Measurements from ENCODE around the gene LRFN2. TPM values are rescaled to one million over a fixed set of nuclear protein-coding genes. Genes with fewer than 3 reads are reported as not detected.

Gene LRFN2
- polyA plus RNA-seq, 3 donors, result not detected

- no peak overlapping the region for H3K9ac ChIP-seq (ENCODE audit: insufficient read depth, low read length, poor library complexity, severe bottlenecking)
- H3K9me3 ChIP-seq (replicated peaks in 1 of 2; ENCODE audit: control insufficient read depth in 1 of 2, insufficient read depth in 1 of 2, low read length in 2 of 2), result no peaks in the 10 kb centered on the region
- intact Hi-C loops (cut with micrococcal nuclease), result no loop called here
- H3K4me1 ChIP-seq (ENCODE audit: control insufficient read depth in 1 of 2, insufficient read depth in 2 of 2, low read length in 2 of 2), result no peaks in the 10 kb centered on the region
- Mint-ChIP-seq H3K9me3 (no peaks in the 10 kb centered on the region), H3K4me1 (no peaks in the 10 kb centered on the region), H3K27me3 (ENCODE audit: low read depth in 3 of 3) (no peaks in the 10 kb centered on the region), H3K36me3 (no peaks in the 10 kb centered on the region), H3K4me3 (no peak overlapping the region), H3K27ac (no peak overlapping the region)
- no peak overlapping the region for H3K4me3 ChIP-seq (replicated peaks in 1 of 3; ENCODE audit: low read depth in 2 of 3, low read length in 3 of 3)
- H3K4me2 ChIP-seq (replicated peaks; ENCODE audit: extremely low read depth, low read length, poor library complexity, severe bottlenecking), result no peak overlapping the region
- no peaks in the 10 kb centered on the region for H4K20me1 ChIP-seq (ENCODE audit: insufficient read depth, low read length)
- H2AFZ ChIP-seq (ENCODE audit: insufficient read depth, low read depth, low read length, poor library complexity, severe bottlenecking), result no peak overlapping the region
- no peaks in the 10 kb centered on the region for H3K36me3 ChIP-seq (replicated peaks in 1 of 2; ENCODE audit: control insufficient read depth in 1 of 2, insufficient read depth in 2 of 2, low read length in 2 of 2)
- H3K79me2 ChIP-seq (ENCODE audit: insufficient read depth, low read length), result no peaks in the 10 kb centered on the region
- no peak for DNase-seq
- no peak overlapping the region for H3K27ac ChIP-seq (ENCODE audit: low read depth in 1 of 2, low read length in 2 of 2)
- no CpG with 5 or more reads among the region's 3 CpGs for WGBS (ENCODE audit: insufficient coverage)
- TF ChIP-seq CTCF (IDR thresholded peaks at IDR 0.05), result no peak
- no peaks in the 10 kb centered on the region for H3K27me3 ChIP-seq (ENCODE audit: control insufficient read depth in 2 of 2, insufficient read depth in 2 of 2, low read length in 2 of 2)
Measured at GRCh38 chr6:40350747-40351217, 236.4 kb downstream of the LRFN2 start.

- H3K36me3 ChIP-seq (replicated peaks in 1 of 2; ENCODE audit: control insufficient read depth in 1 of 2, insufficient read depth in 2 of 2, low read length in 2 of 2), result no peaks in the 10 kb centered on the region
- H3K4me3 ChIP-seq (replicated peaks in 1 of 3; ENCODE audit: low read depth in 2 of 3, low read length in 3 of 3), result no peak overlapping the region
- H3K9ac ChIP-seq (ENCODE audit: insufficient read depth, low read length, poor library complexity, severe bottlenecking), result no peak overlapping the region
- H3K4me2 ChIP-seq (replicated peaks; ENCODE audit: extremely low read depth, low read length, poor library complexity, severe bottlenecking), result no peak overlapping the region
- Mint-ChIP-seq H3K27me3 (ENCODE audit: low read depth in 3 of 3) (no peaks in the 10 kb centered on the region), H3K36me3 (no peaks in the 10 kb centered on the region), H3K27ac (no peak overlapping the region), H3K9me3 (no peaks in the 10 kb centered on the region), H3K4me3 (no peak overlapping the region), H3K4me1 (no peaks in the 10 kb centered on the region)
- H3K9me3 ChIP-seq (replicated peaks in 1 of 2; ENCODE audit: control insufficient read depth in 1 of 2, insufficient read depth in 1 of 2, low read length in 2 of 2), result no peaks in the 10 kb centered on the region
- DNase-seq, result no peak
- 76% methylated on average over 11 of the region's 11 CpGs for WGBS (ENCODE audit: insufficient coverage)
- no peaks in the 10 kb centered on the region for H3K27me3 ChIP-seq (ENCODE audit: control insufficient read depth in 2 of 2, insufficient read depth in 2 of 2, low read length in 2 of 2)
- no peaks in the 10 kb centered on the region for H3K4me1 ChIP-seq (ENCODE audit: control insufficient read depth in 1 of 2, insufficient read depth in 2 of 2, low read length in 2 of 2)
- TF ChIP-seq CTCF (IDR thresholded peaks at IDR 0.05), result no peak
- no peaks in the 10 kb centered on the region for H4K20me1 ChIP-seq (ENCODE audit: insufficient read depth, low read length)
- intact Hi-C loops (cut with micrococcal nuclease), result no loop called here
- no peak overlapping the region for H3K27ac ChIP-seq (ENCODE audit: low read depth in 1 of 2, low read length in 2 of 2)
- H2AFZ ChIP-seq (ENCODE audit: insufficient read depth, low read depth, low read length, poor library complexity, severe bottlenecking), result no peak overlapping the region
- H3K79me2 ChIP-seq (ENCODE audit: insufficient read depth, low read length), result no peaks in the 10 kb centered on the region
Measured at GRCh38 chr6:40349901-40350746, 237.0 kb downstream of the LRFN2 start.

Data from CD14-positive monocyte (primary cell).